PC-9 (cell line): ENCODE results near the gene LHFPL2.

Experiments used
- EZH2 ChIP-seq: fragments of 200-600 bp; sonication (generic); IDR thresholded peaks from 2 replicates; pipeline ENCODE4 v1.8.0; 2017; ENCODE audit warnings: antibody characterized with exemption, low read depth
- TF ChIP-seq, protein P1 (sequence below): fragments of 200-600 bp; sonication (generic); conservative IDR thresholded peaks from 2 replicates; pipeline ENCODE4 v1.6.1; 2017; ENCODE audit warnings: mixed run types, antibody characterized with exemption, mild to moderate bottlenecking, moderate library complexity

DNA sequence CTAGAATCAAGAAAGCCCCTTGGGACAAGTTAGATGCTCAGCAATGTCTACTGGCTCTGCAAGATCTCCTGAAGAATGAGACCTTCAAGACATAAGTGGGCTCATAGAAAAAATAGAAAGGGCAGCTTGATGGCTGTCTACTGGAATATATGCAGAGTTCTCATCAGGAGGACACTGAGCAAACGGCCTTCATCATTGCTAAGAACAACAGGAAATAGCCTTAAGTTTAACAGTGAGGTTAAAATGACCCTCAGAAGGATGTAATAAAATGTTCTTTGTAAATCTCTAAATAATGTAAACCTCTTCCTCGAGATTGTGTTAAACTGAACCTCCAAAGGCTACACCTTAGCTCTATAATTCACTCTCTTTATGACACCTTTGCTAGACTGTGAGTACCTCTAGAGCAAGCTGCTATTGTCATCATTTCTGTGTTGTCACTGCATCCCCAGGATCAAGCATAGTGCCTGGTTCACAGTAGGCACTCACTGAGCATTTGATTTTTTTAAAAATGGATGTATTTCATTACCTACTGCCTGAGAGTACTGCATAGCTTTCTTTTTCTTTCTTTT, 22.2 kb upstream of the LHFPL2 start:
- TF ChIP-seq, protein P1, sequence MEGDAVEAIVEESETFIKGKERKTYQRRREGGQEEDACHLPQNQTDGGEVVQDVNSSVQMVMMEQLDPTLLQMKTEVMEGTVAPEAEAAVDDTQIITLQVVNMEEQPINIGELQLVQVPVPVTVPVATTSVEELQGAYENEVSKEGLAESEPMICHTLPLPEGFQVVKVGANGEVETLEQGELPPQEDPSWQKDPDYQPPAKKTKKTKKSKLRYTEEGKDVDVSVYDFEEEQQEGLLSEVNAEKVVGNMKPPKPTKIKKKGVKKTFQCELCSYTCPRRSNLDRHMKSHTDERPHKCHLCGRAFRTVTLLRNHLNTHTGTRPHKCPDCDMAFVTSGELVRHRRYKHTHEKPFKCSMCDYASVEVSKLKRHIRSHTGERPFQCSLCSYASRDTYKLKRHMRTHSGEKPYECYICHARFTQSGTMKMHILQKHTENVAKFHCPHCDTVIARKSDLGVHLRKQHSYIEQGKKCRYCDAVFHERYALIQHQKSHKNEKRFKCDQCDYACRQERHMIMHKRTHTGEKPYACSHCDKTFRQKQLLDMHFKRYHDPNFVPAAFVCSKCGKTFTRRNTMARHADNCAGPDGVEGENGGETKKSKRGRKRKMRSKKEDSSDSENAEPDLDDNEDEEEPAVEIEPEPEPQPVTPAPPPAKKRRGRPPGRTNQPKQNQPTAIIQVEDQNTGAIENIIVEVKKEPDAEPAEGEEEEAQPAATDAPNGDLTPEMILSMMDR, result no peak
- no peak for TF ChIP-seq EZH2
